Measurements from ENCODE around the gene ARID1A. TPM values are rescaled to one million over a fixed set of nuclear protein-coding genes. Genes with fewer than 3 reads are reported as not detected.

Gene ARID1A
- total and polyA plus RNA-seq, 2 of the 8 experiments (the other 6 are each of a cell fraction or from before 2014, with no cell fraction given) = 52.1 to 103 TPM

DNA sequence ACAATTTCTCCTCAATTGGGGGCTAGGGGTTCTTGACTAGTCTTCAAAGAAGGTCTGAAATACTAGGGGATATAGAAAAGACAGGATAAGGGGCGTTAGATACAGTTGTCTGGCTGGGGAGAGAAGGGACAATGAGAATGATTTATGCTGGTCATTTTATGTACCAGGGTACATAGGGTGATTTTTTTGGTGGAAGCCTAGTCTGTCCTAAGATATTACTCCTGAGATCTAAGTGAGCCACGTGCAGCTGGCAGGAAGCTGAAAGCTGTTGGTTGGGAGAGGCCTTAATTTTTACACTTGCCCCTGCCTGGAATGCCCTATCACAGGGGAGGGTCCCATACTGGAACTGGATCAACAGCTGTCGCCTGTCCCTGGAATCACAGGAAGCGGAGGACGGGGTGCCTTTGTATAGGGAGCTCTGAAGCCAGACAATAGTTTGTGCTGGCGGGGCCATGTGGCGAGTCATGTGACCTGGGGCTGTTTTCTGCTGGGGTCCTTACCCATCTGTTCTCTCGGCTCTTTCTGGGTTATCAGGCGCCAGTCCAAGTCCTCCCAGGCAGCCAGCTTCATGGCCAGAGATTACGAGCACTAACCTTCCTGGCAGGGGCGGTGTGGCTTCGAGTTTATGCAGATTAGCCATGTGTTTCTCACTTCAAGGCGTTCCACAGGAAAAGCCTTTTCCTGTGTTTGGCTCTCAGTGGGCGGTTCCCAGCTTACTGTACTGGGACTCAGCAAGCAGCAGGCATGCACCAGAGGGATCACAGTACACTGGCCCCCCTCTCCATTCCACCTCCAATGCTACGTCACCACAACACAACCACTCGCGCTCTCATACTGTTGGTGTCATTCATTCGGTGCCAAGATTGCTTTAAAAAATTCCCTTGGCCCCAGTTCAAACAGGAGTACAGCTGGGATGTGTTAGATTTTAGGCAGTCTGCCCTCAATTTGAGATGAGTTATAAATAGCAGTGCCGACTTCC, 27.5 kb downstream of the ARID1A start (continued):
- TF ChIP-seq, protein P1, sequence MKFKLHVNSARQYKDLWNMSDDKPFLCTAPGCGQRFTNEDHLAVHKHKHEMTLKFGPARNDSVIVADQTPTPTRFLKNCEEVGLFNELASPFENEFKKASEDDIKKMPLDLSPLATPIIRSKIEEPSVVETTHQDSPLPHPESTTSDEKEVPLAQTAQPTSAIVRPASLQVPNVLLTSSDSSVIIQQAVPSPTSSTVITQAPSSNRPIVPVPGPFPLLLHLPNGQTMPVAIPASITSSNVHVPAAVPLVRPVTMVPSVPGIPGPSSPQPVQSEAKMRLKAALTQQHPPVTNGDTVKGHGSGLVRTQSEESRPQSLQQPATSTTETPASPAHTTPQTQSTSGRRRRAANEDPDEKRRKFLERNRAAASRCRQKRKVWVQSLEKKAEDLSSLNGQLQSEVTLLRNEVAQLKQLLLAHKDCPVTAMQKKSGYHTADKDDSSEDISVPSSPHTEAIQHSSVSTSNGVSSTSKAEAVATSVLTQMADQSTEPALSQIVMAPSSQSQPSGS (IDR thresholded peaks at IDR 0.05; ENCODE audit: low read length) = peak; percentile 68; the same call in 1 of the 2 replicates
- TF ChIP-seq CHD2 (IDR thresholded peaks at IDR 0.05; ENCODE audit: low read length) (no peak), EZH2 (IDR thresholded peaks at IDR 0.05; ENCODE audit: low read depth, low read length, severe bottlenecking) (no peak), SP2 (IDR thresholded peaks at IDR 0.05; ENCODE audit: low read length) (no peak), POLR2A (IDR thresholded peaks at IDR 0.05; ENCODE audit: control extremely low read depth in 1 of 2, low read depth in 2 of 2, low read length in 2 of 2) (peak in 1 of 2 experiments; percentile 69; a peak in 1 of 3 replicates), HDAC6 (IDR thresholded peaks at IDR 0.05; ENCODE audit: low read depth, low read length) (no peak), RAD21 (IDR thresholded peaks at IDR 0.05 in 1 of 2, conservative IDR thresholded peaks at IDR 0.05 in 1 of 2; ENCODE audit: low read depth in 2 of 2, low read length in 2 of 2) (no peak), CEBPB (IDR thresholded peaks at IDR 0.05; ENCODE audit: low read depth, low read length) (no peak), SAP30 (IDR thresholded peaks at IDR 0.05; ENCODE audit: insufficient read depth, insufficient replicate concordance, low read length) (no peak), RFX5 (IDR thresholded peaks at IDR 0.05; ENCODE audit: borderline replicate concordance, low read depth, low read length) (no peak), TAF1 (IDR thresholded peaks at IDR 0.05; ENCODE audit: low read depth, low read length) (peak; percentile 43; the same call in 1 of the 2 replicates), ASH2L (IDR thresholded peaks at IDR 0.05; ENCODE audit: low read length) (peak; percentile 75), POU5F1 (IDR thresholded peaks at IDR 0.05; ENCODE audit: low read depth, low read length) (no peak), TCF12 (IDR thresholded peaks at IDR 0.05; ENCODE audit: low read depth, low read length) (0 out of 2 replicates have a peak, but pooled peaks have one; percentile 23), JUN (IDR thresholded peaks at IDR 0.05; ENCODE audit: low read depth, low read length) (no peak), KDM4A (IDR thresholded peaks at IDR 0.05; ENCODE audit: low read depth, low read length, severe bottlenecking) (no peak), CBX8 (IDR thresholded peaks at IDR 0.05; ENCODE audit: borderline replicate concordance, low read depth, low read length) (no peak)
- TF ChIP-seq, protein P2, sequence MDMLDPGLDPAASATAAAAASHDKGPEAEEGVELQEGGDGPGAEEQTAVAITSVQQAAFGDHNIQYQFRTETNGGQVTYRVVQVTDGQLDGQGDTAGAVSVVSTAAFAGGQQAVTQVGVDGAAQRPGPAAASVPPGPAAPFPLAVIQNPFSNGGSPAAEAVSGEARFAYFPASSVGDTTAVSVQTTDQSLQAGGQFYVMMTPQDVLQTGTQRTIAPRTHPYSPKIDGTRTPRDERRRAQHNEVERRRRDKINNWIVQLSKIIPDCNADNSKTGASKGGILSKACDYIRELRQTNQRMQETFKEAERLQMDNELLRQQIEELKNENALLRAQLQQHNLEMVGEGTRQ (IDR thresholded peaks at IDR 0.05; ENCODE audit: low read length) = peak; percentile 91
- TF ChIP-seq, protein P3, sequence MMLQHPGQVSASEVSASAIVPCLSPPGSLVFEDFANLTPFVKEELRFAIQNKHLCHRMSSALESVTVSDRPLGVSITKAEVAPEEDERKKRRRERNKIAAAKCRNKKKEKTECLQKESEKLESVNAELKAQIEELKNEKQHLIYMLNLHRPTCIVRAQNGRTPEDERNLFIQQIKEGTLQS (IDR thresholded peaks at IDR 0.05; ENCODE audit: insufficient read depth, low read depth, low read length) = peak; percentile 75

Data from H1 (cell line).